CD4-positive, alpha-beta T cell treated with Interleukin-4 for 4 hours (primary cell): ENCODE results near the gene GNAZ.
"Not testable (repeated sequence)": the region's sequence is repeated elsewhere in the genome, so short reads cannot be mapped to it uniquely, and the experiment has no call there.

Experiments
- DNase-seq: peaks from one replicate; pipeline ENCODE4 v3.0.0-alpha.2; 2020

The GNAZ gene

GRCh38 chr22:23045461-23045860 lies 24.9 kb upstream of the GNAZ start:
- no peak for DNase-seq

DNA sequence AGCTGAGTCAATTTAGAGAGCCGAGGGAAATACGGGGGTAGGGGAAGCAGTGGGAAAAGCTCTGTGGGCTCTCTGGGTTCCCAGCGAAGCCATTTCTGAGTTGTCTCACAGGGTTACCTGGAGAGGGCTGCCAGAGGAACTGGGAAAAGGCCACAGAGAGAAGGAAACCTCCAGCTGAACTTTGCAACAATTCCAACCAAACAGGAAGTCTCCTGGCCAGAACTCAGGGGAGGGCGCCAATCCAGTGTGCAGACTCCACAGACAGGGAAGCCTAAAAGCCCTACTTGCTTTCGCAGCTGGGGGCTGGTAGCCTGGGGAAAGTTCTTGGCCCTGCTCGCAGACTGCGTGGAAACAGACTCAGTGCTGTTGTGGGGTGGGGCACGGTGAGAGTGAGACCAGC lies 23.1 kb upstream of the GNAZ start:
- no peak for DNase-seq

GRCh38 chr22:23047742-23048141 lies 22.6 kb upstream of the GNAZ start:
- no peak for DNase-seq

- not testable (repeated sequence) for DNase-seq
Observed at GRCh38 chr22:23050546-23050945, 19.8 kb upstream of the GNAZ start.

DNA sequence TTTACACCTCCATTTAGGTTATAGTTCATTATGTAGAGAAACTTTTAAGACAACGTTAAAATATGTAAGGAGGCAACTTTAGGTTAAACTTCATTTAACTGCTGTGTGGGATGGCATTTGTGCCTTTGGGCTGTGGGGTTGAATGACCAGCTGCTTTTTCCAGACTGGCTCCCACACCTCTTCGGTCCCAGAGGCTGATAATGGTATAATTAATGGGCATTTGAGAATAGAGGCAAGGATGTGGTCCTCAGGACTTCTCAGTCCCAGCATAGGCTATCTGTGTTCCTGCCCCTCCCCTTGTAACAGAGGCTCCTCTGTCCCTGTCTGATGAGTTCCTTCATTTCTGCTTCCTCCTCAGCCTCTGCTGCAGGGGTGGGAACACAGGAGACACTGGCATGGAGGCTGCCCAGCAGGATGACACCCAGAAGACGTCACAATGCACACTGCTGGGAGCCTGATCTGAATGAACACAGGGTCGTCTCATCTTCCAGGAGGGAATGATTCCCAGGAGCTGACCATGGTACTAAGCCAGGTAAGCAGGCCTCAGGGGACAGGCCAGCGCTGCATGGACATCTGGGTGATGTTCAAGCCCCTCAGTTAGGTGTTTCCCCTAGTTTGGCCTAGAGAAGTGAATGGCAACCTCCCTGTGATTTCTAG lies 17.1 kb upstream of the GNAZ start:
- DNase-seq, result no peak

DNA sequence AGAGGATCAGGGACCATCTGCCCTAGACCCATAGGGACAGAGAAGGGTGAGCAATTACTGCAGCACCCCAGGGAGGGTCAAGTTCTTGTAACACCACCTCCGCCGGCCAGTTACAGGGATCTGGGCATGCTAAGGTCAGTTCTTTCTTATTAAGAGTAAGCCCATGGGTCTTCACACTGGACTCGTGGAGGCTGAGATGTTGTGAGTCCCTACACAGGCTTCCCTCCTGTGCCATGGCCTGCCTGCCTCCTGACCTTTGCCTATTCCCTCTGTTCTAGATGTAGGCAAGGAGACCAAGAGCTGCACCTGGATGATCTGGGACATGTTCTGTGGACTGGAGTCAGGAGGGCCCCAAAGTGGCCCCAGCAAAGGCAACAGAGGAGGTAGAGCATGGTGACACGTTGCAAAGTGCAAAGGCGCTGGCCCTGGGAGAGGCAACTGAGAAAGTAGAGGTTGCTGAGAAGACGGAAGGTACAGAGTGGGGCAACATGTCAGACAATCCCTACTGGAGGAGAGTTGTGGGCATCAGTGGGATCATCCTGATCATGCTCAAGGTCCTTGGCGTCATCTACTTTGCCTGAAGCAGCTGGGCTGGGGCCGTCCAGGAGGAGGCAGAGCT lies 16.3 kb upstream of the GNAZ start:
- no peak for DNase-seq

DNA sequence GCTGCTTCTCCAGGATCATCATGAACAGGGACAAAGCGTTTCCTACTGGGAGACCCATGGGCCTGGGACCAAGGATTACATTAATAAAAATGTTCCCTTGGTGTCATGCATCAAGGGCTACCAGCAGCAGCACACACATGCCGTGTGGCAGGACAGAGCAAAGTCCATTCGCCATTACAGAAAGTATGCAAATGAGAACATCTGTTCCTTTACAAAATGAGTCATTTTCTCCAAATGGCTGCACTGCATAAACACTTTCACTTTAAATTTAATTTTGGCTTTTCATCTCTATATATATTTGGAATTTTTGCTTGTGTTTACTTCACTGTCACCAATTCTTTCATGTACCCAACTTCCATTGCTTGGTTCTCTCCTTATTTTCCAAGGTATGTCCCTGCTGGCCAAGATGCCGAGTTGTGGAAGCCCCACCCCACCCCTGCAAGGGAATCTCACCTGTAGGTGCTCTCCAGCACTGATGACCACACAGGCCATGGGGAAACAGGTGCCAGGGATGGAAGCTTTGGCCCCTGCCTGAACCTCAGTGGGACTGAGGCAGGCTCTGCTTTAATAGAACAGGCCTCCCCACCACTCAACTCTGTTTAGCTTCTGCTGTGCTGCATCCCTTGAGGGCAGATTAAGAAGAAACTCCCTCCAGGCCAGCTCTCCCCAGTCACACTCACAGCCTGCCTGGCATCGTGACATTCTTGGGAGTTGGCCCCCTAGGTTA lies 15.6 kb upstream of the GNAZ start:
- no peak for DNase-seq

GRCh38 chr22:23055449-23056179 lies 14.7 kb upstream of the GNAZ start:
- DNase-seq, result no peak

DNA sequence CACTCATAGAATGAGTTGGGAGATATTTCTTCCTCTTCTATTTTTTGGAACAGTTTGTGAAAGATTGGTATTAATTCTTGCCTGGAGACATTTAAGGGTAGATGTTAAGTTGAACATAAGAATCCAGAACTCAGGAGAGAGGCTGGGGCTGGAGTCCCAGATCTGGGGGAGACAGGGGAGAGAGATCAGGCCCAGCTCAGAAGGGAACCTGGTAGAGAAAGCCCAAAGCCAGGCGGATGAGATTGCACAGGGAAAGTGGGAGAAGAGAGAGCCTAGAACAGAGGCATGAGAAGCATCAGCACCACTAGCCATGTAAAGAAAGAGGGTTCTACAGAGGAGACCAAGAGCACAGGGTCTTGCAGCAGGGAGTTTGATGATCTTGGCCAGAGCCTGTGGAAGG lies 13.0 kb upstream of the GNAZ start:
- DNase-seq, result no peak

- DNase-seq, result no peak
Observed at GRCh38 chr22:23058063-23058462, 12.3 kb upstream of the GNAZ start.

GRCh38 chr22:23058481-23059283 lies 11.6 kb upstream of the GNAZ start:
- DNase-seq, result no peak

- DNase-seq, result no peak
Observed at GRCh38 chr22:23059284-23059948, 10.9 kb upstream of the GNAZ start.

DNA sequence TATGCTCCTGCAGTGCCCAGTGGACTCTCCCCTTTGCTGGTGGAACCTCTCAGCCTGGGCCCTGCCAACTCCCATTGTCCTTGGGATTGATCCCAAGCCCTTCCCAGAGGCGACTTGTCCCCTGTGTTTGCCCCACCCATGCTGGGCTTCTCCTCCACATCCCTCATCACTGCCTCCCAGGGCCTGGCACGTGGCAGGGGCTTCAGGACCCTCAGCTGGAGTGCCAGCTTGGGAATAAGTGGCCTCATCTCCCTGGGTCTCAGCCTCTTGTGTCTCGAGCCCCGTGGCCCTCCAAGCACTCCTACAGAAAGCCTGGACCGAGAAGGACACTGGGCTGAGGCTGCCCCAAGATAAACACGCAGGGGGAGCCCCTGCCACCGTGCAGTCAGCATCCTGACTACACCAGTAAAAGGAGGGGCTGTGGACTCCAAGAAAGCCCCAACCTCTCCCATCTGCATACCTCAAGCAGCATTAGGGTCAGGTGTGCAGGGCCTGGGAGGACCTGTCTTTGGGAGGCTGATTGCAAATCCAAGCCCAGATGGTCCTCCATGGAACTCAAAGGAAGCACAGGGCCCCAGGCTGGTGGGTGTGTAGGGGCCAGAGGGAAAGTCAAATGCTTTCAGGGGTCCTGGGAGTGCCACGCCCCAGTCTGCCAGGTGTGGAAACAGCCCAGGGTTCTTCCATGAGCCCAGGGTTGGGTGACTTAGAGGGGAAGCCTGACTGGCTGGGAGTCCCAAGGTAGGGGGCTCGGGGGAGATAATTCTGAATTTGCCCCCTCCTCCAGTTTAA lies 9.5 kb upstream of the GNAZ start:
- no peak for DNase-seq

DNA sequence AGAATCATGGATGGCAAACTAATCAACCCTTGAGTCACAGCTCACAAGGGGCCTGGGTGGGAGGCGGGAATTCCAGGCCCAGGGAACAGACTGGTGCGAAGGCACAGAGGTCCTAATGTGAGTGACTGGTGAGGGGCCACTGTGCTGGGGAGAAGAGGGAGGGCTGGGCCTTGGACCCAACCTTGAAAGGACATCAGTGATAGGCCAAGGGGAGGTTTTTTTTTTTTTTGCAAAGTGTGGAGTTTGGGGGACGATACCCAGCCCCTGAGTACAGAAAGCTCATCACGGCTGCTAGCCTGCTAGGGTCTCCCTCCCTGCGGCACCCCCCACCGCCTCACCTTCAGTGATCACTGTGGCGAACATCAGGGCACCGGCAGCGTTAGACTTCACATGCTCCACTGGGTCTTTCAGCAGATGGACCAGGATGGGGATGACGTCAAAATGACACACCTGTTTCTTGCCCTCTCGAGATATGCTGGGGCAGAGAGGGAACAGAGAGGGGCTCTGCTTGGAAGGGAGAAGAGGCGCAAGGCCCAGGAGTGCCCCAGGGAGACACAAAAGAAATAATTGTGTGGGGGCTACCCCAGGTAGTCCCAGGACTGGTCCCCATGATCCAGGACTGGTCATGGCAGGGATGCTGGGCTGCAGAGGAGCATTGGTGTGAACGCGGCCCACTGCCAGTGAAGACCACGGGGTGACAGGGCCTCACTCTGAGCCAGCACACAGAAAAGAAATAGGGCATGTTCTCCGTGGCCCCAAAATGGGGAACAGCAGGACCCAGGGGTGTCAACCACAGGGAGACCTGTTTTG lies 8.6 kb upstream of the GNAZ start:
- DNase-seq, result no peak

GRCh38 chr22:23062616-23063538 lies 7.4 kb upstream of the GNAZ start:
- no peak for DNase-seq

DNA sequence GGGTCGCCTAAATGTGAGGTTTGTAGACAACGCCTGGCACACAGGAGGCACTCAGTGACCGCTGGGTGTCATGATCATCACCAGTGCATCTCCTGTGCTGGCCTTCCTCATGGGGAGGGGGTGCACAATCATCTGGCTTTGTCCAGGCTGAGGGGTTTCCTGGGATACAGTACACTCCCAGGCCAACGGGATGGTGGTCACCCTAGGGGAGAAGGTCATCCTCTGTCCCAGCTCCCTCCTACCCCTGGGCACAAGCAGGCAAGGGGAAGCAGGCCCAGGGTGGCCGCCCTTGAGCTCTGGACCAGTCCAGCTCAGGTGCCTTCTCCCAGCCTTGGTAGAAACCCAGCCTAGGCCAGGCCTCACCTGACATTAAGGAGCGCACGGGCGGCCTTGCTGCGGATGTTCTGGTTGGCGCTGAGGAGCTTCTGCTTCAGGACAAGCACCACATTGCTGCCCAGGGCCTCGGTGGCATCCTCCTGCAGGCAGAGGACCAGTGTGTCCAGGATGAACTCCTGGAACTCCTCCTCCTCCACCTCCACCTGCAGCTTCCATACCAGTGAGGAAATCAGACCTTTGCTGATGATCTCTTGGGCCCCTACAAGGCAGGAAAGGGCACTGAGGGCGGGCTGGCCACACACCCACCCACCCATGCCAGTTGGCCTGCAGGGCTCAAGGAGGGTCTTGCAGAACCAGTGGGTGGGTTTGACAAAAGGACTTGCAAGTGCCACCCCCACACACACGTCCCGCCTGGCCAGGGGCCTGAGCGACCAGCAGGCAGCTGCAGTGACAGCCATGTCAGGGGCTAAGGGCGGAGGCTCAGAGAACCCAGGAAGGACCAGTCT lies 6.6 kb upstream of the GNAZ start:
- DNase-seq, result no peak

DNA sequence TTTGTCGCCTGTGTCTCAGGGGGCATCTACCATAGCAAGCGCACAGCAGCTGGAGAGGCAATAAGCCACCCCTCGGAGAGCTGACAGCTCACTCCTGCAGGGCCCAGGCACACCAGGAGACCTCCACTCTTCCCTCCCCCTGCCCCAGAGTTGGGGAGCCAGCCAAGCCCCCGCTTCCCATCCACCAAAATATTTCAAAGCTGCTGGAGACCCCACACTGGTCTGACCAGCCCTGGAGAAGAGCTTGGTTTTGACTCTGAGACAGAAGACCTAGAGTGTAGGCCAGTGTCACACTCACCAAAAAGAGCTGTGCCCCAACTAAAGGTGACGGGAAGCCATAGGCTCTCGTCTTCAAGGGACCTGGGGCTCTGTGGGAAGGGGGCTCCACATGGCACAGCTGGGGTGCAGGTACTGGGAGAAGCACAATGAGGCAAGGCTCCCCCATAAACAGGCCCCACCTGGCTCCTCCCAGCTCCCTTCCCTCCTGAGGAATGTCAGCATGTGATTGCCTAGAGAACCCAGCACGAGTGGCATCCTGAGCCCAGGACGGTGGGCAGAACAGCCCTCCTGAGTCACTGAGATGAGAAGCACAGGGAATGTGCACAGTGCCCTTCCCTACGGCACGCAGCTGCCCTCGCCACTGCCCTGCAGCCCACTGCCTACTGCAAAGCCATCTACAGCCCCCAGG lies 5.8 kb upstream of the GNAZ start:
- DNase-seq, result no peak

GRCh38 chr22:23065069-23065451 lies 5.3 kb upstream of the GNAZ start:
- no peak for DNase-seq
